HG02610 (cell line): ENCODE data around the gene SPATA22.
"Not testable (repeated sequence)": the region's sequence is repeated elsewhere in the genome, so short reads cannot be mapped to it uniquely, and the experiment has no call there.

Experiments used
- ATAC-seq: cut with Tn5 transposase; IDR thresholded peaks from one replicate; pipeline ENCODE4 v1.9.1; 2021; ENCODE audit warnings: mild to moderate bottlenecking, moderate library complexity; ENCODE audit not compliant: unreplicated experiment

The SPATA22 gene

DNA sequence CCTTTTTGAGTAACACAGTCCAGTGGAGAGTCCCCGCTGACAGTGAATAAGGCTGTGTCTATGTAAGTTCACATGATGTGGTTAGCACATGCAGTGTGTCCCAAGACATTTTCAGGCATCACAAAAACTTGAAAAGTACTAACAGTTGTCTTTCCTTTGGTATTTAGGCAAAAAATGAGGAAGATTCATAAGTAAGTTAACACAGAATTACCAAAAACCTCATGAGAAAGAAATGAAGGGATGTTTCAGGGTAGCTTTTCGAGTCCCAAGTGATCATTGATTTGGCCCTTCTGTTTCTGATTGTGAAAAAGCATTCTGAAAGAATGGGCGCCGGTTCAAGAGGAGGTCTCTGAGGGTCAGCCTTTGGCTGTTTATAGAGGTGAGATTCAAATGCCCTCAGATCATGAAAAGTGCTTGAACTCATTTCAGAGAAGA, 3.6 kb upstream of the SPATA22 start:
- ATAC-seq, result no peak

DNA sequence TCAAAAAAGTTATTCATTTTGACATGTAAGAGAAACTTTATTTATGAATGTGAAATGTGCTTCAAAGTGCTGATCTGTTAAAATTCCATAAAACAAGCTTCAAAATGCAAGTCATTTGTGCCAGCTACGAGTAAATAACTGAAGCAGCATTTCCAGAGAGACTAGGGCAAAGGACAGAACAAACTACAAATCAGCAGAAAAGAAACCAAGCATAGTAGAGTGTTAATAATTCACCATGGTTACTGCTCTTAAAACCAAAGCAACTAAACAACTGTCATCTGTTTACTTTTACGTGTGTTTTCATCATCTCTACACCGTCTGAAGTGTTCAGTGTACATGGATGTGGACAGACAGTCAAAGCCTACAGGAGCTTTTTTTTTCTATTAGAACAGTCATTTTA, 2.6 kb upstream of the SPATA22 start:
- no peak for ATAC-seq

DNA sequence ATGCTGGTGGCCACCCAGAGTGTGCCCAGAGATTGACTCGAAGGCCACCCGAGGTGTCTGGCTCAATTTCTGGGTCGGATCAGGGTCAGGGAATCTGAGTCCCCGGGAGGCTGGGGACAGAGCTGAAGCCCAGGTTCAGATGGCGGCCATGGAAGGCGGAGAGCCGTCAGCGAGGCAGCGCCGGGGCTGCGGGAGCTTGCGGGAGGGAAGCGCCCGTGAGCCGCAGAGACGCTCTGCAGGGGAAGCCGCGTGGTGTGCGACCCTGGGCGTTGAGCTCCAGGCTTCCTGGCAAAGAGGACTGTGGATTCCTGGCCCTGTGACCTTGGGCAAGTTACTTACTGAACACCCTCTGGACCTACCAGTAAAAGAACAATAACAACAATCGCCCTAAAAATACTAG, 518 bp upstream of the SPATA22 start:
- no peak for ATAC-seq

DNA sequence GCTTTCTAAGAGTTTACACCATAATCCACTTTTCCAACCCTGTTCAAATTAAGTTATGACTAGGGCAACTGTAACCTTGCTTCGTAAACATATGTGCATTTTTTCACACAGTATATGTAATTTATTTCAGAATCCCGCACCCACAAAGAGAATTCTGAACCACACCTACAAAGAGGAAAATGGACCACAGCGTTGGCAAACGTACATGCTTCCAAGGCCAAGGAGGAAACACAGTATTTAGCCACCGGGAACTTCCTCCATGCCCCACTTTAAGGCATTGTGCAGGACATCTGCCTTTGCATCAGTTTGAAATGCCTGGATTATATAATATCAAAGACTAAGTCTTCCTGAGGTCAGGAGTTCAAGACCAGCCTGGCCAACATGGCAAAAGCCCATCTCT, 2.1 kb downstream of the SPATA22 start:
- no peak for ATAC-seq

DNA sequence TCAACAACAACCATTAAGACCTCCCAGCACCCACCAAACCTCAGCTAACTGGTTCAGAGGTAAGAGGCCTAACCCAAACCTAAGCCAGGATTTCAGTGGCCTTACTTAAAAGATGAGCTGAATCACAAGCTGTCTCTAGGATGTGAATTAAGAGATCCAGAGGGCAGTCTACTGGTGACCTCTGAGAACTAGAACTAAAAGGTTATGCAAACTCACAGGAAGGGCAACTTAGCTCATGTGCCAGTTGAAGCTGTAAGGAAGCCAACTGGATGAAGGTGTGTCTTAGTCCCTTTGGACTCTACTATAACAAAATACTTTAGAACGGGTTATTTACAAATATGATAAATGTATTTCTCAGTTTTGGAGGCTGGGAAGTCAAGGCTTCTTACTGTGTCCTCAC, 5.3 kb downstream of the SPATA22 start:
- not testable (repeated sequence) for ATAC-seq

DNA sequence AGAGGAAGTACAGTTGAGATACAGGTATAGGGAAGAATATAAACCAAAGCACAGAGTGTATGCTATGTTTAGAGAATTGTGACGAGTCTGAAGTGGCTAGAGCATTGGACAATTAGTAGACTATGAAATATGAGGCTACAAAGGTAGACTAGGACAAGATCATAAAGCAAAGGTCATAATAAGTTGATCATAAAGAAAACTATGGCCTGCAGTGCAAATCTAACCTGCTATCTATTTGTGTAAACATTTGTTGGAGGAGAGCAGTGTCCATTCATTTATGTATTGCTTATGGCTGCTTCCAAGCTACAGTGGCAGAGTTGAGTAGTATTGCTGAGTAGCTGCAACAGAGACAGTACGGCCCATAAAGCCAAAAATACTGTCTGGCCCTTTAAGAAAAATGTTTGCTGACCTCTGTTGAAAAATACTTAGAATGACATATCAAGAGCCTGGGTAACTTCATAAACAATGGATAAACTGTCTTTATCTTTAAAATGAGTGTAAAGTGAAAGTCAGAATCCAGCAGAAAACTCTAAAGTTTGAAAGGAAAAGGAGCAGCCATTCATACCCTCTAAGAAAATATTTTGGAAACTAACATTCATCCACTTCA, 23.5 kb downstream of the SPATA22 start:
- ATAC-seq, result no peak

DNA sequence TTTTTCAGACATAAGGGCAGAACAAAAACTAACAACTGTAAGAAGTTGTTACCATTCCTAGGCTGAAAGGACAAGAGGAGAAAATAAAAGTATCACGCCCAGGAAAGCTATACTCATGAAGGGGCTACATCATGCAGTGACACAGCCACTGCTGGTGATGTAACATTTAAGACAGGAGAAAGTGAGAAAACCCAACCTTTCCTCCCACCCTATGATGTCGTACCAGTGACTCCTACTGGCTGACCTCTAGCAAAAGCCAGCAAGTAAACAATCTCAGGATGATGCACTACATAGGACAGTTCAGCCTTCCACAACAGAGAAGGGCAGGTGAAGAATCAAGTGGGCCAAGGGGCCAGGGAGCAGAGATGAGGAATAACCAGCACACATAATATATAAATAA, 24.0 kb downstream of the SPATA22 start:
- ATAC-seq, result no peak

DNA sequence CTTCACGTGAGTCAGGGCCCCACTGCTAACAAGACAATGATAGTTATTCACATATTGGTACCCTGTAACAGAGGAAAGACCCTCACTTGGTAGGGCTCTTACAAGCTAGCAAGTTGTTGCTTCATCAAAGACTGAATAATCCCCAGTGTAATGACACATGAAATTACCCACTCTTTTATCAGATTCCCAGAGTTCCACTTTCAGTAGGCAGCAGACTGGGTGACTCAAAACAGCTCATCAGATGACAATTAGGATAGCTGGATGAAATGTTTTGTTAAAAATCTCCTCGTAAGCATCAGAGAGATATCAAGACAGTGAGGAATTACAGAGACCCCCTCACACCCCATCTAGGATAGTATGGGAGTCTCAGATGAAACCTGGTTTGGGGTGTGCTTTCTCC, 31.2 kb downstream of the SPATA22 start:
- no peak for ATAC-seq

DNA sequence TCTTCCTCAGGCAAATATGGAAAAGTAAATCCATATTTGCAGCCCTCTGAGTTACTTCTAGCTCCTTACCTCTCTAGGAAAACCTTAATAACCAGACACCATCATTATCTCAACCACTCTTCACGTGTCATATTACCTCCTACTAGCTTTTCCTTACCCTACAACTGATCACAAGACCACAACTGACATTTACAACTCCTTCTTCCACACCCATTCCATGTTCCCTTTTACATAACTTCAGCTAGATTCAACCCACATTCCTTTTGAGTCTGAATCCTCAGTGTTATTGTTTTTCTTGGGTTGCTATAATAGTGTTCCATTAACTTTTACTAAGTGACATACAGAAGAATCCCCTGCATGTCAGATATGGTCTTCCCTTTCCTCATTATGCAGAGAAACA, 33.3 kb downstream of the SPATA22 start:
- ATAC-seq, result no peak

DNA sequence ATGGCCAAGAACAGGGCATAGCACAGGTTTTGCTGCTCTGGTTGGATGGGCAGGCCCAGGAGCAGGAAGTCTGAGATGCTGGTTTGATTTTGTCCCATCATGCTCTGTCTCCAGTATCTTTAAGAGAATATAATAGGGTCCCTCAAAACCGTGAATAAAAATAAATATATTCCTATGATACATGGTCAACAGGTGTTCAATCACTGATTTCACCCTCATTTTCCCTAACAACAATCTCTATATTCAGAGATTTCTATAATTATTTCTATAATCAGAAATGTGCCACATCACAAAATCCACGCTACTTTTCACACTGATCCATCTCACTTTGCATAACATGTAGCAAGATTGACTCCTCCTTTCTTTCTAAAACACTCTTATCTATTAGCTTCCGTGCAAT, 37.9 kb downstream of the SPATA22 start, which contains the start of gene OR1E2:
OR1E2 (minus strand) TSS at position 101 of the 400 bp plus-strand sequence; CDS start at position 101, 0 bp downstream.
- no peak for ATAC-seq

DNA sequence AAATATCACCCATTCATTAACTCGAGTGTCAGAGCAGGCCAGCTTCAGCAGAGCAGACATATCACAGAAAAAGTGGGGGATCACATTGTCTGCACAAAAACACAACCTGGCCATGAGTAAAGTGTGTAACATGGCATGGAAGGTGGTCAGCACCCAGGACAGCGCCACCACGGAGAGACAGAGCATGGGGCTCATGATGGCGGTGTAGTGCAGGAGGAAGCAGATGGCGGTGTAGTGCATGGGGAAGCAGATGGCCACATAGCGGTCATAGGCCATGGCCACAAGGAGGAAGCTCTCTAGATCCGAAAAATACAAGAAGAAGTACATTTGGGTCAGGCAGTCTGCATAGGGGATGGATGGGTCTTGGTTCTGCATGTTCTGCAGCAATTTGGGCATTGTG, 38.4 kb downstream of the SPATA22 start:
- not testable (repeated sequence) for ATAC-seq

DNA sequence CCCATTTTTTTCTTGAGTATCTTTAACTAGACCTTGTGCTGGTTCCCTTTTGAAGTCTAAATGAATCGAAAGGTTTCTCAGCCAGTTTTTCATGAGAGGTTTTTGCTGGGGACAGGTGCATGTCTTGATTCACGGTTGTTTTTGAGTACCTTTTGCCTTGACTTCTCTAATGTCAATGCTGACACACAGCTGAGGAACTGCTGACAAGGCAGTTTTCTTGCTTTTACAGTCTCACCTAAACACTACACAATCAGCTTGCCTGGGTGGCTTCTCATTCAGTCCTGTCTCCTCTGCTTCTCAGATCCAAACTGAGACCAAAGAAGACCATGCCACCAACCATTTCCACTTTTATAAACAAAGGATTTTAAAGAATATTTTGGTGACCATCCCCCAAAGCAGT, 53.4 kb downstream of the SPATA22 start:
- no peak for ATAC-seq

DNA sequence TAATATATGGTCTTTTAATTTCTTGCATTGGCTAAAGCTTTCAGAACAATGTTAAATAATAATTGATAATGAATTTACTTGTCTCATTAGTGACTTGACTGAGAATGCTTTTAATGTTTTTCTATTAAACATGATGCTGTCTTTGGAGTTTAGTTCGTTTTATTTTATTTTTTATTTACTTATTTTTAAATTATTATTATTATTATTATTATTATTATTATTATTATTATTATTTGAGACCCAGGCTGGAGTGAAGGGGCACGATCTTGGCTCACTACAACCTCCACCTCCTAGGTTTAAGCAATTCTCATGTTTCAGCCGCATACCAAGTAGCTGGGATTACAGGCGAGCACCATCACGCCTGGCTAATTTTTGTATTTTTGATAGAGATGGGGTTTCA, 56.0 kb downstream of the SPATA22 start:
- ATAC-seq, result no peak

DNA sequence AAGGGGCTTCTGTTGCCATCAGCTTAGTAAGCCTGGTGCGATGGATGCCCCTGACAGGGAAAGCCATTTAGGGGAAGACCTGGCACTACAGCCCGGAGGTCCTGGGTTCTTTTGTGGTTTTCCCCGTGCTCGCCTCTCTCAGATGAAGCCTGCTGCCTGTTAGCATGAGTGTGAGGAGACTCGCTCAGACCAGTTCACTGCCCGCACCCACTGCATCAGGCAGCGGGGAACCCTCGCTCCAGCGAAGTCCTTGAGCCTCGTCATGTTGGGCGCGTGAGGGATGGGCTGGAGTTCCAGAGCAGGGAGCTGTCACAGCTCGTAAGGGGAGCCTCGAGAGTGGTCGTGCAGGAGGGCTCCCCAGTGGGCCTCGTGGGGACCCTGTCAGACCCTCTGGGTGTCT, 59.4 kb downstream of the SPATA22 start:
- ATAC-seq, result not testable (repeated sequence)

DNA sequence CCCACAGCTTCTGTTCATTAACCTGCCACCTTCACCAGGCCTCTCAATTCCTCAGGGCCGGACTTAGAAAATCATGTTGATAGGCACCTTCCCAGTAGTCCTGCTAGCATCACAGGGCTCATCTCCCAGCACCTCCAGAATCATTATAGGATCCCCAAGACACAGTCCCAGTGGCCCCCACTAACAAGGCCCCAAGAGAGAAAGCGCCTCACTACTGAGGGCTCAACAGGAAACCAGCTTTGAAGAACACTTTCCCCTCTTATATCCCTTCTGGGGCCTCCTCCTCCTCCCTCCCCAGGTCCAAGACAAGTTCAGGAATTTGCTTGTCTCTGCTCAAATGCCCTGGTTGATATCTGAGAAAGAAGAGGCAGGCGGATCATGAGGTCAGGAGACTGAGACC, 60.5 kb downstream of the SPATA22 start, which contains the start of gene OR3A3:
OR3A3 (plus strand) TSS at position 301 of the 400 bp plus-strand sequence.
- ATAC-seq, result no peak

DNA sequence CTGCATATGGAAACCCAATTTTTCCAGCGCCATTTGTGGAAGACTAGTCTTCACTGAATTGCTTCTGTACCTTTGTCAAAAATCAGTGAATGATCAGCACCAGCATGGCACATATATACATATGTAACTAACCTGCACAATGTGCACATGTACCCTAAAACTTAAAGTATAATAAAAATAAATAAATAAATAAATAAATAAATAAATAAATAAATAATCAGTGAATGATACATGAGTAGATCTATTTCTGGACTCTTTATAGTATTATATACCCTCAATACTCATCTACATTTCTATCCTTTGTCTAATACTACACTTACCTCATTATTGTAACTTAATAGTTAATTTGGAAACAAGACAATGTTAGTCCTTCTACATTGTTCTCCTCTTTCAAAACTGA, 67.8 kb downstream of the SPATA22 start:
- ATAC-seq, result not testable (repeated sequence)

DNA sequence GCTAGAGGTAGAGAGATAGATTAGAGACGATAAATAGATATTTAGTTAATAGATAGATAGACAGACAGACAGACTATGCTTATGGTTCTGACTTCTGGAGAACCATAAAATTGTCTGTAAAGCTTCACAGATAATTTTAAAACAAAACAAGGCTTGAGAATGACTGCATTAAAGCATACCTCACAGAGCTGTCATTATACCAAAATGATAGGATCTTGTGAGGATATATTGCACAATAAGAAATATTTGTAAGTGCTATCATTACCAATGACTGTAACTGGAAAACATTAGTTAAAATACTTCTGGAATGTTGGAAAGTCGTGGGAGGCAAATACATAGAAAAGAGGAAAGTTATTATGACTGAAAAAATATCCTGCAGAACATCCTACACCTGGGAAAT, 69.8 kb downstream of the SPATA22 start:
- no peak for ATAC-seq

DNA sequence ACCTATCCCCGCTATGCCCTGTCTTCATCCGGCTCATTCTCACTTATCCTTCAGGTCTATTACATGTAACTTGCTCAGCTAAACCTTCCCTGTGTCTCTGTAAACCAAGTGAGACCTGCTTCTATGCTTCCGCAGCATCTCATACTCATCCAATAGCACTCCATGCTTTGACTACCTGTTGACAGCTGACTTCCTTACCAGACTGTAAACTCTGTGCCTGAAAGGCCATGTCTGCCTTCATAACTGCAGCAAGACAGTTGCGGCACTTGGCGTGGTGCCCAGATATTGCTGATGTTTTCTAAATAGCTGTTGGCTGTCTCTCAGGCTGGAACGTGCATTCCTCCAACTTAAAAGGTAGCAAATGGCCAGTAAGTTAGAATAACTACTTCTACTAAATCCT, 71.6 kb downstream of the SPATA22 start:
- no peak for ATAC-seq

DNA sequence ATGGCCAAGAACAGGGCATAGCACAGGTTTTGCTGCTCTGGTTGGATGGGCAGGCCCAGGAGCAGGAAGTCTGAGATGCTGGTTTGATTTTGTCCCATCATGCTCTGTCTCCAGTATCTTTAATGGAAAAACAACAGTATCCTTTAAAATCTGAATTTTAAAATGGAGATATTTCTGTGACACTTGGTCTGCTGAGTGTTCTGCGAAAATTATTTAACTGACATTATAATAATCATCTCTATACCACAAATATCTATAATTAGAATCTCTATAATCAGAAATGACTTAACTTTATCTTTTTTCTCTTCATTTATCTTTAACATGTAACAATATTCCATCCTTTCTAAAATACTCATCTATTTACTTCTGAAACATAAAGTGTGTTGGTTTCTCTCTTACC, 73.3 kb downstream of the SPATA22 start, which contains the start of gene OR1E1:
OR1E1 (minus strand) TSS at position 101 of the 400 bp plus-strand sequence; CDS start at position 101, 0 bp downstream.
- ATAC-seq, result no peak

DNA sequence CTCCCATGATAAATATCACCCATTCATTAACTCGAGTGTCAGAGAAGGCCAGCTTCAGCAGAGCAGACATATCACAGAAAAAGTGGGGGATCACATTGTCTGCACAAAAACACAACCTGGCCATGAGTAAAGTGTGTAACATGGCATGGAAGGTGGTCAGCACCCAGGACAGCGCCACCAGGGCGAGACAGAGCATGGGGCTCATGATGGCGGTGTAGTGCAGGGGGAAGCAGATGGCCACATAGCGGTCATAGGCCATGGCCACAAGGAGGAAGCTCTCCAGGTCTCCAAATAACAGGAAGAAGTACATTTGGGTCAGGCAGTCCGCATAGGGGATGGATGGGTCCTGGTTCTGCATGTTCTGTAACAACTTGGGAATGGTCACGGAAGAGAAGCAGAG, 73.8 kb downstream of the SPATA22 start:
- not testable (repeated sequence) for ATAC-seq
